SKM-1 treated with dmso at 0.1 percent for 144 hours (cell line): ENCODE measurements around the gene SH3BGR.
A peak's percentile ranks its signal among the peaks of the same experiment; 100 is the strongest.

Source experiments
- DNase-seq: peaks from one replicate; lab custom pipeline; 2025; ENCODE audit not compliant: unreplicated experiment; lab: John Stamatoyannopoulos, UW

Gene SH3BGR

DNA sequence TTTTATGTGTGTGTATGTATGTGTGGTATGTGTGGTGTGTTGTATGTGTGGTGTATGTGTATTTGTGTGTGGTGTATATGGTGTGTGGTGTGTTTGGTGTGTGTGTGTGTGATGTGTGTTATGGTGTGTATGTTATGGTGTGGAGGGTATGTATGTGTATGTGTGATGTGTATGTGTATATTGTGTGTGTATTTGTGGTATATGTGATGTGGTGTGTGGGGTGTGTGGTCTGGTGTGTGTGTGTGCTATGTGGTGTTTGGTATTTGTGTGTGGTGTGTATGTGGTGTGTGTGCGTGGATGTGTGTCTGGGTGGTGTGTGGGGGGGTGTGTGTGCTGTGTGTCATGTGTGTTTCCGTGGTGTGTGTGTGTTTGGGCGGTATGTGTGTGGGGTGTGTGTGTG, 59.3 kb downstream of the SH3BGR start:
- no peak for DNase-seq

DNA sequence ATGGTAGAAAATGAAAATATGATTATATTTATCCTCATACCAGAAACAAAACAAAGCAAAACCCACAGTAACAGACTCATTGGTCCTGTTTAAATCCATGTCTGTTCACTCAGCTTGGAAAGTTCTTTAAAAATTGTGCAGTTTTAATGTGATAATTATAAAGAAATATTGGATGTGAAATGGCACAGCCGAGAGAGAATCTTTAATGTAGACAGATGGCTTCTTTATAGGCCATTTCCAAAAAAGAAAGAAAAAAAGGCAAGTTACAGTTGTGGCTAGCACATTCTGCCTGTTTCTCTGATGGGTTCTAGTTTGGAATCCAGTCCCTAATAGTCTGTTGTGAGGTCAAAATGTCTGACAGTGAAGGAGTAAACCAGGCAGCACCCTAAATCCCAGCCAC, 62.0 kb downstream of the SH3BGR start:
- DNase-seq: no peak

DNA sequence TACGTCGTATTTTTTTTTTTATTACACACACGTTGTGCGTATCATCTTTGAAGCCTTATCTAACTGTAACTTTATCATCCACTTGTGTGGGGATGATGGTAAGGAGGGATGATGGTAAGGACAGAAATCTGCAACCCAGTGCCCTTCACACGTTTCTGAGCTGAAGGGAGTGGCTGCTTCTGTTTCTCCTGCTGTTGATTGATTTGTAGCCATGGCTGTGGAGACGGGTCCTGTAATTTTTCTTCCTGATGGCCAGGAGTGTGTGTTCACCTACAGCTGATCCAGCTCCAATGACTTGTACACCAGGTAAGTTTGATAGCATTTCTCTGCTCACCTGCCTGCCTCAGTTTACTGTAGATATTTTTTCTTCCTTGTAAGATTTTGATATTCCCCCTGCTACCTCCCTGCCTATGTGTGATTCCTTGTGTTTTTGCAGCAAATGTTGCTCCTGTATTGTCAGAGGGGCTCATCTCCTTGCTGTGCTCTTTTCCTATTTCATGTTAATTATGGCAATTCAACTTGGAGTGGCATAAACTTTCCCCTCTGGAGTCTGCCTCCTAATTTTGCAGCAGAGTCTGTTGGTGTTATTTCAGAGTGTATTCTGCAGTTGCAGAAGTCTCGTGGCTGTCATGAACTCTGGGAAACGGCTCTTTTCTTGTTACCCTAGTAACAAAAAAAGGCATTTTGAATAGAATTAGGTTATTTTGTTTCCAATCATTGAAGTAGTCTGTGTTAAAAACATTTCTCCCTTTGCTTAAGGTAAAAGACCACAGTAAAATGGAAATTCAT, 64.1 kb downstream of the SH3BGR start:
- no peak for DNase-seq

DNA sequence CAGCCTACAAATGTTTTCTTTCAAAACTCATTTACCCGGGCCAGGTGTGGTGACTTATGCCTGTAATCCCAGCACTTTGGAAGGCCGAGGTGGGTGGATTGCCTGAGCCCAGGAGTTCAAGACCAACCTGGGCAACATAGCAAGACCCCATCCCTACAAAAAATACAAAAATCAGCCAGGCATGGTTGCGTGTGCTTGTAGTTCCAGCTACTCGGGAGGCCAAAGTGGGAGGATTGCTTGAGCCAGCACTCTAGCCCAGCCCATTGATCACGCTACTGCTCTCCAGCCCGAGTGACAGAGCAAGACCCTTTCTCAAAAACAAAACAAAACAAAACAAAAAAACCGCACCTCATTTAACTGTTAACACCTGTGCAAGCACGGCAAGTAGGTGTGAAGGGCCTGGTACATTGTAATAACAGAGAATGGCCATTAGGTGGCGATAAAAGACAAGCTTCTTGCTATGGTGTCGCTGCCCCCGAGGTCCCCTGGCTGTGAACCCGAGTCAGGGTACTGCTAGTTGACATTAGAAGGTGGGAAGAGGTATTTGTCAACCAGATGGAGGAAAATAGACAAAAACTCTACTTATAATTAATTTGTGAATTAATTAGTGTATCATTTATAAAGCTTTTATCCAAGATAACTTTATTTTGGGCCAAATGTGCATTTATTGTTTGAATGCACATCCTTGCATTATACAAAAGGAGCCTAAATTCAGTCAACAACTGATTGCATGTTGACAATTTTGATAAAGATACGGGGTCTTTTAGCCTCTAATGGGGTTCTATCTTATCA, 66.5 kb downstream of the SH3BGR start:
- DNase-seq: peak; percentile 66

DNA sequence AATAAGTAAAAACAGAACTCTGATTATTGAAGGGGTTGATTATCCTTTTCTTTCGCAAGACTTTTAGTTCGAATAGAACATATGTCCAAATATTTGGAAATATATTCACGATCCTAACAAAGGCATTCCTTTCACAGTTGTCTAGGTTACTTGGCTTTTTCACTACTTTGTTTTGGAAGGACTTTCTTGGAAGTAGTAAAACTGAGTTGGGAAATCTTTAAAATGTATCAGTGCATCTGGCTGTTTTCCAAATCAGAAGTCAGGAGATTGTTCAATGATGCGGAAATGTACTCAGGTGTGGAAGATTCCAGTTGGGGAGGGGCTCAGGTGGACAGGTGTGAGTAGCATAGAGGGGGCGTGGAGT, 67.1 kb downstream of the SH3BGR start:
- DNase-seq: no peak

DNA sequence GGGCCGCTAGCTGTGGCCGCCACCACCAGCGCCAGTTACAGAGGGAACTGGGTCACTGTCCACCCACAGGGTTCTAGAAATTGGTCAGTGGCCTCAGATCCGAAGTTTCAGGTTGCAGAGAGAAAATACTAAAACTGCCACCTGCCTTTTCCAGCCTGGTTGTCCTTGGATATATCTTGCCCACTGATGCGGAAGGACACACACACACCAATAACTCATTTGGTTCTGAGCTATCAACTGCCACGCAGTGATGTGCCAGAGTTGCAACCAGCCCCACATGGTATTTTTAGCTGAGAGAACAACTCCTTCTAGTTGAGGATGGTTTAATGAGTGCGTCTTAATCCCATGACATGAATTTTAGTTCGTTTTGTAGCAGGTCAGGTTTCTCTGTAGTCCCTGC, 68.1 kb downstream of the SH3BGR start:
- DNase-seq: no peak

DNA sequence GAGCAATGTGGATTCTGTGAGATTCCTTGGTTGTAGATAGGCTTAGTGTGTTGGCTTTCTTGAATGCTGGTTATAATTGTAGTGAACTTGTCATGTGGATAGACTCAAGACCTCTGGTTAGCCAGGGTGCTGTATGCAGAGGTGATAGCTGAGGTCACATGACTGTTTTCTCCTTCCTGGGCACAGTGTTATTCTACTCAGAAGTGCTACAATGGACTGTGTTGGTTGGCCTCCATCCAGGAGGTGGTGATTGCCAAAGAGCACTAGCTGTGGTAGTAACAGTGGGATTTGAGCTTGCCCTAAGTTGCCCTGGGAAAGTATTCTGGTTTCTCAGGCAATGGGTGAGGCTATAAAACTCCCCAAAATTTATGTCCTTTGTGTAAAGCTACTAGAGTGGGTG, 71.6 kb downstream of the SH3BGR start:
- no peak for DNase-seq

DNA sequence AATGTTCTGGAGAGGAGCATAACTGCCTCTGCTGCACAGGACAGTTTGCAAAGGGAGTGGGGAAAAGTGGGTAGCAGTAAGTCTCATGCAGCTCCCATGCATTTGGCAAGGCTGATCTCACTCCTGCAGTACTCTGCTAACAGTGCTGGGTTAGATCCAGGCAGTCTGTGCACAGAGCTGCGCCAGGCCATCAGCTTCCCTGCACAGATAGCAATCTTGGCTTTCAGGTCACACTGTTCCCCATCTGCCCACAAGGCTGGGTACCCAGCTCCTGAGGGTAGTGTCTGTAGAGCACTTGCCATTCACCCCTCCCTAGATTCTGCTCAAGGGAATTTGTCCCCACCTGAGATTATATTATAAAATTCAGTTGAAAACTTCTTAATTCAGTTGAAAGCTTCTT, 72.1 kb downstream of the SH3BGR start:
- no peak for DNase-seq

DNA sequence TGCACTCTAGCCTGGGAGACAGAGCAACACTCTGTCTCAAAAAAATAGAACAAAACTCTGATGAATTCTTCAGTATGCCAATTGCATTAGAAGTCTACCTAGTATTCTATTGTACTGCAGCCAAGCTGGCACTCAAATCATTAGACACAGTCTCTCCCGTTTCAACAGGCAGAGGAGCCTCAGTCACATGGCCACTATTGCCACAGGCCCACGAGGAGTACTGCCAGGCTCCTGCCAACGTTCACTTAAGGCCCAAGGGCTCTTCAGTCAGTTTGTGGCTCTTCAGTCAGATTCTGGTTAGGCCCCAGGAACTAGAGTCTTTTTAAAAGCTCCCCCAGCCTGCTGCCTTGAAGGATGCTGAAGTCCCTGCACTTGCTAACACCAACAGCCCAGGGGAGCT, 73.4 kb downstream of the SH3BGR start:
- DNase-seq: no peak

DNA sequence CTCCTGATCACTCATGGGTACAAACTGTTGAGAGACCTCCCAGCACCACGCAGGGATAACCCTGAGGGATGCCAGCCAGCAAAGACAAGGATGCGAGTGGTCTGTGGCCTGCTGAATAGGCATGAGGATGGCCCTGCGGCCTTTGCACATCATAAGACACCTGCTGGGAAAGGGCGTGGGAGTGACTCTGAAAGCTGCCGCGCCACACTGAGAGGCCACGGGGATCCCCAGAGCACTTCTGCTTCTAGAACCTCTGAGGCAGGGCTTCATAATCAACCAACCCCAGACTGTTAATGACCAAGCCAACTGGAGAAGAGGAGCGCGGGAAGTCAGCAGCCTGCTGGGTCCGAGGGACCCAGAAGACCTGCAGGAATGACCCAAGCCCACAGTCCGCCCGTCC, 73.8 kb downstream of the SH3BGR start:
- DNase-seq: no peak

DNA sequence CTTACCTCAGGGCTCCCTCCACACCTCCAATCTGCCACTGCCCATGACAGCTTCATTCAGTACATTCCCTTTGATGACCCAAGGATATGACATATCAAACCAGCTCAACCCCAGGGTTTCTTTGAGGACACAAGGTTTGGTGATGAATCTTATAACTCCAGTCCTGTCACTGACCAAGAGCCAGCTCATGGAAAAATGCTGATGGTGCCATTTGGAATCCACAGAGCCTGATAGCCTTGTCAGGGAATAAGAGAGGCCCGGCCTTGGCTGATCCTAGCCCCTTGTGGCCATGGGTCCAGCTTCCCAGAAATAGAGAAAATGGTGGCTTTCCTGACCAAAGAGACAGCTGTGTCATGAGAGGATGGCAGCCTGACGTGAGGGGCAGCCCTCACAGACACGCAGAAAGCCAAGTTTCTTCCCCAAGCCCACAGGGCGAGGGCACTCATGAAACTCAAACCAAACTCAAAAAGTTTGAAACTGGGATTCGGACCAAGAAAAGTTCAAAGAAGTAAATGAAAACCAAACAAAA, 75.4 kb downstream of the SH3BGR start:
- DNase-seq: no peak

DNA sequence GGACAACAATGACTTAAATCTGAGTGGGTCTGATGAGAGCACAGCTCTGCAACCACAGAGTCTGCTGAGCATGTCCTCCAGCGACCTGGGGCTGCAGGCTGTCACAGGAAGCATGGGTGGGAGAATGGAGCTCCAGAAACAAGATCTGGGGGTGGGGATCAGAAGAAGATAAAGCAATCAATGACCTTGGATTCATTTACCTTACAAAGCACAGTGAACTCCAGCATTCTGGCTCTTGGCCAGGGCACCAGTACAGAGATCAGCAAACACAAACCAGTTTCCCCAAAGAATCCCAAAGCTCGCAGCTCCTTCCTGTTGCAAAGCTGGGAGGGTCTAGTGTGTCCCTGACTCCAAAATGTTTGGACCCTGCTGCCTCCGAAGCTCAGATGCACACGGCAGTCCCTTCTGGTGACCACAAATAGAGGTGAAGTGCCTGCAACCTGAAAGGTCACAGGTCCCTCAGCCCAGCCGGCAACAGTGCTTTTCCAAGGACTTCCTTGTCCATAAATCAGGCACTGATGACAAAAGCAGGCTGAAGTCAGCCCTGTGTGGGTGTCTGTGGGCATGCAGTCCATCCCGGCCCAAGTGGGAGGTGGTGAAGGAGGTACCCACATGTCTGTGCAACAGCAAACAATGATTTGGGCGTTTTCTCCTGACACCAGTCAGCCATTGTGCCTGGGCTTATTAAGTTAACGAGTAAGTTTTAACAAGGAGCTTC, 76.1 kb downstream of the SH3BGR start:
- DNase-seq: no peak

DNA sequence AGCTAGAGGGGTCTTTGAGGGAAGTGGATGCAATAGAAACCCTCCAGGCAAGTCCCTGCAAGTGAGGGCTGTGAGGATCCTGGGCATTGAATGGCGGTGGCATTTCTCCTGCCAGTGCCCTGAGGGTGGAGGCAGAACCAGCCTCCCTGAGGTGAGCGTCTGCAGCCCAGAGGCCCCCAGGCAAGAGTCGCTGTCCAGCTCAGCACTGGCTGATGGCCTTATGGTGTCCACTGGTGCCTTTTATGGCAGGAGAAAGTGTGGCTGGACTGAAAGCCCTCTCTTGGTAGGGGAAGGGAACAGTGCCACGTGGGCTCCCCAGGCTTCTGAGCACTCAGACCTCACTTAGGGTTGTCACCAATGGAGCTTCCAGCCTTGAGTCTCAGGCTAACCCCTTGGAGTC, 77.3 kb downstream of the SH3BGR start:
- no peak for DNase-seq

DNA sequence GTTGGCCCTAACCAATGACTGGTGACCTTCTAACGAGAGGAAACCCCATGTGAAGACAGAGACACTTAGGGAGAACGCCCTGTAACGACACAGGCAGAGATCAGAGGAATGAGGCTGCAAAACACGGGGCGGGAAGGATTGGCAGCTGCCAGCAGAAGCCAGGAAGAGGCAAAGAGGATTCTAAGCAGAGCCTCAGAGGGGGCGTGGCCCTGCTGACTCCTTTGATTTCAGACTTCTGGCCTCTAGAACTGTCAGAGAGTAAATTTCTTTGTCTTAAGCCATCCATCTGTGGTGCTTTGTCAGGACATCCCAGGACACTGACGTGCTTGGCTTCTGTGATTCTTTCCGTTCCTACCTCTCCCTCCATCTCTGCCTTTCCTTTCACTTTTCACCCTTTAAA, 79.3 kb downstream of the SH3BGR start:
- DNase-seq: no peak

DNA sequence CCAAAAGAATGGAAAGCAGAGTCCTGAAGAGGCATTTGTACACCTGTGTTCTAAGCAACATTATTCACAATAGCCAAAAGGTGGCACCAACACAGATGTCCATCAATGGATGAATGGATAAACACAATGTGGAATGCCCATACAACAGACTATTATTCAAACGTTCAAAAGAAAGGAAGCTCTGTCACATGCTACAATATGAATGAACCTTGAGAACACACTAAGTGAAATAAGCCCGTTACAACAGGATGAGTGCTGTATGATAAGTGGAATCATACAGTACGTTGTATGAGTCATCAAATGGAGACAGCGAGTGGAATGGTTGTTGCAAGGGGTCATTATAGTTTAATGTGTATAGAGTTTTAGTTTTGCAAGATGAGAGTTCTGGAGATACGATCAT, 80.1 kb downstream of the SH3BGR start:
- DNase-seq: no peak

DNA sequence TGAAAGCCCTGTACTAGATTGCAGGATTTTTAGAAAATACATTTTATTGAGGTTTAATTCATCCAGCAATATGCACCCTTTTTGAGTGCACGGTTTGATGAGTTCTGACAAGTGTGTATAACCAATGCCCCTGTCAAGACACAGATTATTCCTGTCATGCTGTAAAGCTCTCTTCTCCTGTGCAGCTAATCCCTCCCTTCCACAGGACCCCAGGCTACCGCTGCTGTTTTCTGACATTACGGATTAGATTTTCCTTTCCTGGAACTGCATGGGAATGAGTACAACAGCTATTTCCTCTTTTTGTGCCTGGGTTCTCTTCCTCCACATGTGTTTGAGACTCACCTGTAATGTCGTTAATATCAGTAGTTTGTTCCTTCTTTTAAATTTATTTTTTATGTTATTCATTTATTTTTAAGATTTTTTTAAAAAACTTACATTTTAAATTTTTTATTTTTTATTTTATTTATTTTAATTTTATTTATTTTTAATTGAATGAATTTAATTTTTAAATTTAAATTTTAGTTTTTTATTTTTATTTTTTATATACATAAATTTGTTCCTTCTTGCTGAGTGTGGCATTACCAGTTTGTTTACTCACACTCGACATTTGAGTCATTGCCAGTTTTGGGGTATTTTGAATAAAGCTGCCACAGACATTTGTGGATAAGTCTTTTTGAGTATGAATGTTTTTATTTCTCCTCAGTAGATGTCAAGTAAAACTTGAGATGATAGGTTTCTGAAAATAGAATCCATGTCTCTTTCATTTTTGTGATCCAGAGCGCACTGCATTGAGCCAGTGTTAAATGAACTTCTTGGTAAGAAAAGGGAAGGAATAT, 82.0 kb downstream of the SH3BGR start:
- DNase-seq: no peak

DNA sequence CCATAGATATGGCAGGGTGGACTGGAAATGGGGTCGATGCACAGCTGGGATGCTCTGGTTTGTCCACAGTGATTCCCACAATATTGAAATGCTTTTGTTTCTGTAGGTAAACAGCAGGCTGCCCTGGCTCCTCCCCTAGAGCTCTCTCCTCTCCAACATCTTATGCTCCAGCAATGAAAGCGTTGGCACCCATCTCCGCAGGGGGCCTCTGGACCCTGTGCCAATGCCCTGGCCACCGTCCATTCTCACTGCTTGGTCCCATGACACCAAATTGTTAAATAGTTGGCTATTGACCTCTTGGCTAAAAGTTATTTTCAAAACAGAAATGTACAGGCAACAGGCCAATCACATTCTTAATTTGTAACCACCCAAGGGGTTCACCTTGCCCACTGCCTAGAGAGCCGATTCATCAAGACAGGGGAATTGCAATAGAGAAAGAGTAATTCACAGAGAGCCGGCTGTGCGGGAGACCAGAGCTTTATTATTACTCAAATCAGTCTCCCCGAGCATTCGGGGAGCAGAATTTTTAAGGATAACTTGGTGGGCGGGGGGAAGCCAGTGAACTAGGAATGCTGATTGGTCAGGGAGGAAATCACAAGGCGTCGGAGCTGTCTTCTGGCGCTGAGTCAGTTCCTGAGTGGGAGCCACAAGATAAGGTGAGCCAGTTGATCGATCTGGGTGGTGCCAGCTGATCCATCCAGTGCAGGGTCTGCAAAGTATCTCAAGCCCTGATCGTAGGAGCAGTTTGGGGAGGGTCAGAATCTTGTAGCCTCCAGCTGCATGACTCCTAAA, 84.1 kb downstream of the SH3BGR start:
- no peak for DNase-seq

DNA sequence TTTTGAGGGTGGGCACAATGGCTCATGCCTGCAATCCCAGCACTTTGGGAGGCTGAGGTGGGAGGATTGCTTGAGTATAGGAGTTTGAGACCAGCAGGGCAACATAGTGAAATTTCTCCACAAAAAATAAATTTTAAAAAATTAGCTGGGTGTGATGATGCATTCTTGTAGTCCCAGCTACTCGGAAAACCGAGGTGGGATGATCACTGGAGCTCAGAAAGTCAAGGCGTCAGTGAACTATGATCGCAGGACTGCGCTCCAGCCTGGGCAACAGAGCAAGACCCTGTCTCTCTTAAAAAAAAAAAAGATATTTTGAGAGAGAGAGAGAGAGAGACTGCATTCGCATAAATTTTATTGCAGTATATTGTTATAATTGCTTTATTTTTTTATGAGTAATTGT, 85.1 kb downstream of the SH3BGR start:
- DNase-seq: no peak

DNA sequence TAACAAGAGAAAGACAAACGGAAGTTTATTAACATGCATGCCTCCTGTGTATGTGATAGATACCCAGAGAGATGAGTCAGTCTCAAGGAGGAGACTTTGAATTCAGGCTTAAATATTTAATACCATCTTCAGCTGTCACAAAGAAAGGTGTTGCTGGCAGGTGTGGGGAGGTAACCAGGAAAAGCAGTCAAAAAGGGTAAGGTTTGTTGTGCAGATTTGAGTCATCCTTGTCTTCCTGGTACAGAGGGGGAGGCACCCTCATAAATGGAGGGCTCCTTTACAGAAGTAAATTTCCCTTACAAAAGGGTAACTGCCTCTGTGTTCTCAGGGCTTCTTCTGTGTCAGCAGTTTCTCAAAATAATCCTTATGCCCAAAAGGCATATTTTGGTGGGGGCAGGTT, 85.8 kb downstream of the SH3BGR start:
- DNase-seq: no peak

DNA sequence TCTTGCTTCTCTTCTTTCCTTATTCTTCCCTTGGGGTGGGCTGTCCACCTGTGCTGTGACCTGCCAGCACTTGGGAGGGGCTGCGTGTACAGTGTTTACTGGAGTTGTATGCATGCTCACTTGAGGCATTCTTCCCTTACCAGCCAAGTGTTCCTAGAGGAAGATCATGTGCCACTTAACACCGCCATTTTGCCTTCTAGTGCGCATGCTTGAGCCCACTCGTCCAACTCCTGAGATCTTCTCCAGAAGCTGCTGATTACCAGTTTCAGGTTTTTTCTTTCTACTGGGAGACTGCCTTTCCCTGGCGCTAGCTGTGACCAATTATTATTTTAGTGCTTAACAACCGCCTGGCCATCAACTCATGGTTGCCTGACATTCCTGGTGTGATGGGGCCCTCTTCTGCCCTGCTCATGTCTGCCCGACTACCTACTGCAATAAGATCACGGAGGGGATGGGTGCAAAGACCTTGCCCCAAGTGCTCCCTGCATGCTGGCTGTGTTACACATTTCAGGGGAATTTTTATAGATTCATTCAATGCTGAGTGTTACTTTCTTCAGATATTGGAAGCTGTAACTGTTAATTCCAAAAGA, 86.8 kb downstream of the SH3BGR start:
- DNase-seq: no peak
